ENCODE data around the gene DDX3X.
"Not testable (repeated sequence)": the region's sequence is repeated elsewhere in the genome, so short reads cannot be mapped to it uniquely, and the experiment has no call there.

DDX3X gene

DNA sequence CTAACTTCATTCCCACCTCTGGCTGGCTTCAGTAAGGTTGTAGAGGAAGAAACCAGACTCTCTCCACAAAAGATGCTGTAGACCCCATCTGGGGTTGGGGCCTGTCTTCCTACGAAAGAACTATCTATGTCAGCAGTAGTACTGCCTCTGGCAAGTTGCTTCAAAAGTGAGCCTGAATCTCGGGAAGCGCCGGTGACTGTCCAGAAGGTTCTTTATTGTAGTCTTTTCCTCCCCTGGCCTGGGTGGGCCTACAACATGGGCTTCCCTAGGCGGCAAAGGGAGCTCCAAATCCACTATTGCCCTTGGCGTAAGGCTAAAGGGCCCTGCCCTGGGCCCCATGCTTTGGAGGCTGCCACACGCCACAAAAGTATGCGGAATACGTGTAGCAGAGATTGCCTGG lies 74.6 kb downstream of the DDX3X start:
- in situ Hi-C loops (cut with HindIII; ENCODE audit: low sequenced_read_pairs) = no loop called here

DNA sequence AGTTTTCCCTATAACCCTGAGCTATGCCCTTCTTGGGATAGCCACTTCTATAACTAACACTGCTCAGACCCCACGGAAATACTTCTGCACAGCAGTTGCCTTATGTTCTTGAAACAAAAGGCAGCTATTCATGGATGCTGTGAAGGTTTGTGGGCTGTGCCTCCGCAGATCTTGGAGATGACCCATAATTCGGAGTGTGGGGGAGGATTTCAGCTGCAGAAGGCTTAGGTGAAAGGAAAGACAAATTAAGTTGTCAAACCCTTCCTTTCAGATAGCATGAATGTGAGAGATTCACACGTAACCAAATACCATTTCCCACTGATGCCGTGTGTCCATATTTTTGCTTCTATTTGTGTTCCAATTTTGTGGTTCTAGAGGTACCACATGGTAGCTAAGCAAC lies 75.0 kb downstream of the DDX3X start:
- in situ Hi-C loops (cut with HindIII; ENCODE audit: low sequenced_read_pairs) = no loop called here

DNA sequence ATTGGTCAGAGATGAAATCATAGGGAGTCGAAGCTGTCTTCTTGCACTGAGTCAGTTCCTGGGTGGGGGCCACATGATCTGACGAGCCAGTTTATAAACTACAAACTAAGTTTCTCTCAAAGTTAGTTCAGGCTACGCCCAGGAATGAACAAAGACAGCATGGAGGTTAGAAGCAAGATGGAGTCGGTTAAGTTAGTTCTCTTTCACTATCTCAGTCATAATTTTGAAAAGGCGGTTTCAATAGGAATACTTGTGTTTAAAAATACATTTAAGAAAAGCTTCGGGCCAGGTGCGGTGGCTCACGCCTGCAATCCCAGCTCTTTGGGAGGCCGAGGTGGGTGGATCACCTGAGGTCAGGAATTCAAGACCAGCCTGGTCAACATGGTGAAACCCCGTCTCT lies 77.3 kb downstream of the DDX3X start:
- in situ Hi-C loops (cut with HindIII; ENCODE audit: low sequenced_read_pairs) = not testable (repeated sequence)

DNA sequence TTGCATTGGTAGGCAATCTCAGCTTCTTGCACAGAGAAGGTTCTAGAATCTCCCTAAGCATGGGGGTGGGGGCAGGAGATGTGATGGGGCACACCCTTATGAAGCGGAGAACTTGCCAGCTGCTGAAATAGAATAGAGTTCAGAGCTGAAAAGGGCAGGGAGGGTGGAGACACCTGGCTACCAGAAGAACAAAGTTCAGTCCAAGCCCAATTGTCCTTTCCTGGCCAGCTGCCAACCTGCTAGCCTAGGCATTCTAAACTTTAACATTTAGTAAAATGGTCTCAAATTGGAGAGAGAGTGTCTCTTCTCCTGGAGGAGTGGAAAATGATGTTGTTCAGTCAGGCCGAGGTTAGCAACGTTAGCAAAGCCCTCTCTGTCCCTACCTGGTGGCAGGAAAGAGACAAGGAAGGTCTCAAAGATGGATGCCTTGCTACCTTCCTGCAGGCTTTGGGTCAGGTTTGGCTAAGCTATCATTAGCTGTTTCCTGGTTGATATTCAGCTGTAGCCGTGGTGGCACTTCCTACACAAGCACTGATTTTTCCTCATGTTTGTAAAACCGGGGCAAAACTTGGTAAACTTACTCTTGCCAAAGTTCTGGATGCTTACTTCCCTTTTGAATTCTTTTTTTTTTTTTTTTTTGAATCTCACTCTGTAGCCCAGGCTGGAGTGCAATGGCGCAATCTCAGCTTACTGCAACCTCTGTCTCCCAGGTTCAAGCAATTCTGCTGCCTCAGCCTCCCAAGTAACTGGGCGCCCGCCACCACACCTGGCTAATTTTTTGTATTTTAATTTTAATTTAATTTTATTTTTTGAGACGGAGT lies 78.5 kb downstream of the DDX3X start:
- in situ Hi-C loops (cut with HindIII; ENCODE audit: low sequenced_read_pairs) = no loop called here

All from endothelial cell of hepatic sinusoid (primary cell).